HG03108 (cell line): Measurements from ENCODE around the gene ST3GAL6.

Experiments used
- ATAC-seq: cut with Tn5 transposase; IDR thresholded peaks from one replicate; pipeline ENCODE4 v1.9.1; 2021; ENCODE audit warnings: moderate library complexity; ENCODE audit not compliant: unreplicated experiment

The ST3GAL6 gene

DNA sequence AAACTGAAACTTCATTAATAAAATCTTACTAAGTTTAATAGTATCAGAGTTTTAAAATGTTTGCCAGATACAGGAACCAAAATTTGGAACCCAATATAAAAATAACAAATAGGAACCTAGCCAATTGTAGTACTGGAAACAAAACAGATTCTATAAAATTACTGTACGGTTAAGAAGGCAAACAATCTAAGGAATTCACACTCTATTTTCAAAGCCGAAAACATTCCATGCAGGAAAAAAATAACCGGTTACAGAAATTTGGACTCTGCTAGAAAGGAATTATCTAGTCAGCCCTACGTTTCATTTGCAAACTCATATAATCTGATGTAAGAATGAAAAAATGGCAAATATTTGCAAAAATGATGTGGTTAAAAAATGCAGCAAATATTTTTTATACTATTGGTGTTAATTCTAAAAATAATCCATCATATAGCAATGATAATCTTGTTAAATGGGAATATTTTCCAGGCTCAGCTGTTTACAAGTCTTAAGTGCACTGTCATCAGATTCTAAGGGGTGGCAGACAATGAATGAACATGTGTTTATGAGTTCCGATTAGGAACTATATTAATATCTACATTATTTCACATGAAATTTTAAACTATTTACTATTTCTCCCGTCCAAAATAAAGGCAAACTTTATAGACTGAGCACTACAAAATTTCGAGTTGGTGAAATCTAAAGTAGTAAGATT is 80.3 kb downstream of the ST3GAL6 start:
- no peak for ATAC-seq
